ENCODE data around the gene PIK3C3.

PIK3C3 gene

DNA sequence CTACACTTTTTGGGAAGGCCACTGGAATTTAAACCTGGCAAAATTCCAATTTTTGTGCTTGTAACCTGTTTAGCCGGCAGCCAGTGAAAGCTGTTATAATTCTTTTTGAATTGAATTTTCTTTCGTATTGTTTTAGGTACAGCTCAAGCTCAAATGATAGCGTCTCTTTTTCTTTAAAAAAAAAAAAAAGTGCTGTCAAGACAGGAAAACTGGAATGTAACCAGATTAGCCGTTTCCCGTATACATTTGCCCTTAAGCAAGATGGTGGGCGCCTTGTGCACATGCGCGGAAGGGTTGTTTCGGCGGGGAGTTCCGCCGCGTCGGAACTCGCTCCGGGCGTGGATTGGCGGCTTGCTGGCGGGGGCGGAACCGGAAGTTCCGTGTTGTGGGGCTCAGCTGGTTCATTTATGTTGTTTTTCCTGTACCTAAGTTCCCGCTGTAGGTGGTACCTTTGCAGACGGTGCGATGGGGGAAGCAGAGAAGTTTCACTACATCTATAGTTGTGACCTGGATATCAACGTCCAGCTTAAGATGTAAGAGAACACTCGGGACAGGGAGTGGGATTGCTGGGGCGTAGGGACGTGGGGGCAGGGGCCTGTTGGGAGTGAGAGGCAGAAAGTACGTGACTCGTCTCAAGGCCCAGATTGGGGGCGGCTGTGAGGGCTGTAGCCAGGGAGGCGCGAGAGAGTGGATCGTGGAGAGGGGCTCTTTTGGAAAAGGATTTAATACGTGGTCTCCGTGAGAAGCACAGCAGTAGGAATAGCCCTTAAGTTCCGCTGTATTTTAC, at the start of gene PIK3C3:
TSS of gene PIK3C3 (plus strand) at position 408 of the 787 bp plus-strand sequence. CDS start at position 466, 58 bp downstream.
- TF ChIP-seq POLR2A (IDR thresholded peaks at IDR 0.05; ENCODE audit: low read length) (peak; percentile 69), GATA1 (IDR thresholded peaks at IDR 0.05; ENCODE audit: low read depth, low read length) (no peak)
- DNase-seq: peak; percentile 99

DNA sequence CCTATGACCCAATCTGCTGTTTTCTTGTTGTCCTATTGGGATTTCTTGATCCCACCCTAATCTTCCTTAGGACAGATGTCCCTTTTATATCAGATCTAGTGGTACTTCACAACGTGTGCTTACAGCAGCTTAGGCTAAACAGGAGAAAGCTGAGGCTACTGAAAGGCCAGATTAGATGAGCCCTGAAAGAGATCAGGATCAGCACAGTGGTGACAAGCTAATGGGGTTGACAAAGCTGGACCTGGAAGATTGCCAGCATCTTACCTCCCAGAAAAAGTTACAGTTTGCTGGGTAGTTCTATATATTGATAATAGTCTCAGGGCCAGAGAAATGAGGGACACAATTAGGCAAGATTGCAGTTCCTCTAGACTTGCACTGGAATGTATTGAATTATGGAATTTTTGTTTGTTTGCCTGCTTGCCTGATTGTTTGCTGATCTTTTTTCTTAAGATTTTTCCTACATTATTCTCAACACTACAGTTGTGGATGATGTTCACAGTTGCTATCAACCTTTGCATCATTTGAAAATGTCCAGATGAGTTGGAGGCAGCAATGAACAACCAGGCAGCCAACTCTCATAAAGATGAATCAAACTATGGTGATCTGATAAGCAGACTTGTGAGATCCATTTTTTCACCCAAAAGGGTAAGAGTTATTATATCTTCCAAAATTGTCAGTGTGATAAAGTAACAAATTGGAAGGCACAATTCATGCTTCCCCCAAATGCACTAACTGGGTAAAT, 49.1 kb upstream of the PIK3C3 start:
- no peak for TF ChIP-seq POLR2A (IDR thresholded peaks at IDR 0.05; ENCODE audit: low read length)
- no peak for TF ChIP-seq GATA1 (IDR thresholded peaks at IDR 0.05; ENCODE audit: low read depth, low read length)

DNA sequence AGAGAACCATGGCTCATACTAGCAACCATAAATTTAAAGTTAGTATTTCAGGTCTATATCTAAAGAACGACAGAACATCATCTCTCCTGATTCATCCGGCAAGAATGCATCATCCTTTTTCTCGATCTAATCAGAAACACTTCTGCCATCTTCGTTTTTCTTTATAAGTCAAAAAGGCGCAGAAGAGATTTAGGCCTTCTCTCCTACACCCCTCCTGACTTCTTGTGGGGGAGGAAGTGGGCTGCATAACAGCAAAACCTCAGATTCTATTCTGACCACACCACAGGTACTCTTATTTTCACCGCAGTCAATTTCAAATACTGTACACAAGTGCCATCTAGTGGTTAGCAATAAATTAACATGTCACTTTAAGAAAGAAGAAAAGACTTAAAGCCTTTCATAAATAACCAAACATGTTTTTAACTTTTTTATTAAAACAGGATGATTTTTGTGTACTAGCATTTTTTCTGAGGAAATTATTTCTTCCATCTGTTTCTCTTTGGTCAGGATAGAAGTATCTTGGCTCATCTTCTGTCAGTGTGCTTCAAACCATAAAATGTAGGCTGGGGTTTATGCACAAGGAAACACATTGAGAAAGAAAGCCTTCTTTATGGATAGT, 48.4 kb upstream of the PIK3C3 start:
- DNase-seq: peak; percentile 45 to 62
- TF ChIP-seq POLR2A (IDR thresholded peaks at IDR 0.05; ENCODE audit: low read length): no peak
- TF ChIP-seq GATA1 (IDR thresholded peaks at IDR 0.05; ENCODE audit: low read depth, low read length): no peak

More for the DNA sequence above, 49.1 kb upstream of the PIK3C3 start:
- no peak for DNase-seq

DNA sequence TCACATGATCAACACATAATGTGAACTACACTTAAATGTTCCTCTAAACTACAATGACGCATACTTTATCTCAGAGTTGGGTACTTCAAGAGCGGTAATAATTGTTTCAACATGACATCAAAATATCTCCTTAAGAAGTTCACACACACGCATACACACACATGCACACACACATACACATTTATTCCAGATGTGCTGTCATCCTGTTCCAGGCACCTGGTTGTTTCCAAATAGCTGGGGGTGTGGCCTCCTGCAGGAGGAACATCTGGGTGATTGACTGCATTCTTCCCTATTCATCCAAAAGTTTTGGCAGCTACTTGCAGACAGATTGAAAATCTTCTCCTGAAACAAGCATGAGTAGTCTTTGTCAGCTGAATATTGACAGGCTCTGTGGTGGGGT, 37.9 kb upstream of the PIK3C3 start:
- DNase-seq: no peak
- TF ChIP-seq GATA1 (IDR thresholded peaks at IDR 0.05; ENCODE audit: low read depth, low read length): no peak
- no peak for TF ChIP-seq POLR2A (IDR thresholded peaks at IDR 0.05; ENCODE audit: low read length)

DNA sequence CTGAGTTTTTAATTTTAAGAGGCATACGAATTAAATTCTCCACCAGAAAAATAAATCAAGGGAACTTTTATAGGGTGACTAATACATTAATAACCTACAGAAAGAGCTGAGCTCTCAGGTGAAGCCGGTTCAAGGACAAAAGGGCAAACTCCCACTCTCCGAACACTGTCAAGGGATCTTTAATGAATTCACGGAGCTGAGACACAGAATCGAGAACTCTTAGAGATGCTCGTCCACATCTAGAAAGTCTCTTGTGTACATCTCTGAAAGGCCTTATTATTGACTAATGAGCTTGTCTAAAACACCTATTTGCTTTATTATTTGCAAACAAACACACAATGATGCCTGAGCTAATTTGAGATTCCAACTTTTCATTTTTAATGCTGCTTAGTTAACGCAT, 33.3 kb upstream of the PIK3C3 start:
- TF ChIP-seq GATA1 (IDR thresholded peaks at IDR 0.05; ENCODE audit: low read depth, low read length) (no peak), POLR2A (IDR thresholded peaks at IDR 0.05; ENCODE audit: low read length) (no peak)
- DNase-seq: no peak

DNA sequence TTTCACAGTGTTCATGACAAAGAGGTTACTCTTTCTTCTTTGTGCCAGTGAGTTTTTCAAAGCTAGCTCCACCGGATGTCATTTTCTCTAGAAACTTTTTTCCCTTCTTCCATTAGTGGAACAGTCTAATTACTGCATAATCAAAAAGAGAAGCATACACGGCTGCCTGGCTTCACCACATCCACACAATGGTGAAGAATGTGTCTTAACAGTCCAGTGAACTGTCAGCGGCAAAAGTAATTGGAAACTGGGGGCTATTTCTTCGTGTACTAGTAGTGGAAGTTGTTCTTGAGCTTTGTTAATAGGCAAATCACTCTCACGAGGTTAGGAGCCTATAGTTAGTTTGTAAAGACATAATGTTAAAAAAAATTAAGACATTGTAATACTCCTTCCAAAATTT, 32.9 kb upstream of the PIK3C3 start:
- no peak for TF ChIP-seq POLR2A (IDR thresholded peaks at IDR 0.05; ENCODE audit: low read length)
- no peak for TF ChIP-seq GATA1 (IDR thresholded peaks at IDR 0.05; ENCODE audit: low read depth, low read length)
- DNase-seq: no peak

DNA sequence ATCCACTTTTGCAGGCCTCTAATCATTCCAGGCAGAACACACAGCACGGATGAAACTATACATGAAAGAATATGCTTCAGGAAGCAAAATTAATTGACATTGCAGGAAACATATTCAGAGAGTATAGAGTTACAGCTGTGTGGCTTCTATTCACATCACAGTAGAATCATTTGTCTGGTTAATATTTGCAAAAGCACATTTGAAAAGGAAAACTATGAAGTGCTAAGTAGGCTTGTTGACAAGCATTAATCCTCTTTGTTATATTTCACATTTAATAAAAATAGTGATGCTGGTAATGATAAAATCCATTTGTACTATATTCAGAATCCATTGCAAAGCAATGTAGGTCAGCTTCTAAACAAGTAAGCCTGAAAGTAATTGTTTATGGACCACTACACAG, 32.2 kb upstream of the PIK3C3 start:
- DNase-seq: no peak
- no peak for TF ChIP-seq GATA1 (IDR thresholded peaks at IDR 0.05; ENCODE audit: low read depth, low read length)
- no peak for TF ChIP-seq POLR2A (IDR thresholded peaks at IDR 0.05; ENCODE audit: low read length)

DNA sequence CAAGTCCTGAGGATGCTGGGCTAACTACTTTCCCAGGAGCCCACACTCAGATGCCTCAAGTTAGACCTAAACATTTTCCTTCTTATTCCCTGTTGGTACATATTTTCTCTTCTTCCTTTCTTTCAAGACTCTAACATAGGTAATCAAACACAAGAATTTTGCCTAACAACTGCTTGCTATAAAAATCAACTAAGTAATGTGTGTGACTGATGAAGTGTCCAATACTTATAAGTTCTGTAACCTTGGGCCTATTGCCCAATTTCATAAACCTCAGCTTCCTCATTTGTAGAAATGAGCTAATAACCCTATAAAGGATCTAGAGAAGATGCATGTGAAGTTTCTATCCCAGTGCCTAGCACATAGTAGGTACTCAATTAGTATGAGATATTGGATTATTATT, 31.6 kb upstream of the PIK3C3 start:
- TF ChIP-seq POLR2A (IDR thresholded peaks at IDR 0.05; ENCODE audit: low read length) (no peak), GATA1 (IDR thresholded peaks at IDR 0.05; ENCODE audit: low read depth, low read length) (no peak)
- no peak for DNase-seq

DNA sequence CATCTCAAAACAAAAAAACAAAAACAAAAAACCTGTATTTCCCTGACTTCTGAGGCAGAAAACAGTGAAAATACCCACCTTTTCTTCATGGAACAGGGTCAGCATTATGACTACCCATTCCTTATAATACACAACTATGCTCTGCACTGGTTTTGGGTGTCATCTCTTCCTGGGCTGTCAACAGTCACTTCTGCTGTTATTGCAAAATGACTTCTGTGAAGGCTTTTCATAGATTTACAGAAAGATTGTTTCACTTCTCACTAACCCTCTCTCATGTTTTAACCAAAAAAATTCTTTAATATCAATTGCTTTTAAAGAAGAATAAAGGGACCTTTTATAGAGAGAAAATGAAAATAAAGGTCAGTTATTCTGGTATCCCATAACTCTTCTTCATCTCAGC, 26.5 kb upstream of the PIK3C3 start:
- DNase-seq: no peak
- TF ChIP-seq GATA1 (IDR thresholded peaks at IDR 0.05; ENCODE audit: low read depth, low read length) (no peak), POLR2A (IDR thresholded peaks at IDR 0.05; ENCODE audit: low read length) (no peak)

DNA sequence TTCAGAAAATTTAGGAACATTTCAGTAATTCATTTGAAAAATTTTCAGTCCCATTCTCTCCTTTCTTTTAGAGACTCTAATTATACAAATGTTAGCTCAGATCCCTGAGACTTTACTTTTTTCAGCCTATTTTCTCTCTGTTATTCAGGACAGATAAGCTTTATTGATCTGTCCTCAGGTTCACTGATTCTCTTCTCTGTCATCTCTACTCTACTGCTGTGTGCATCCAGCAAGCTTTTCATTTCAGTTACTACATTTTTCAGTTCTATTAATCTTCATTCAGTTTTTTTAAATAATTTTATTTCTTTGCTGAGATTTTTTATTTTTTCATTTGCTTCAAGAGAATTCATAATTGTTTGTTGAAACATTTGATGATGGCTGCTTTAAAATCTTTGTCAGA, 22.1 kb upstream of the PIK3C3 start:
- no peak for TF ChIP-seq GATA1 (IDR thresholded peaks at IDR 0.05; ENCODE audit: low read depth, low read length)
- TF ChIP-seq POLR2A (IDR thresholded peaks at IDR 0.05; ENCODE audit: low read length): no peak
- DNase-seq: no peak

DNA sequence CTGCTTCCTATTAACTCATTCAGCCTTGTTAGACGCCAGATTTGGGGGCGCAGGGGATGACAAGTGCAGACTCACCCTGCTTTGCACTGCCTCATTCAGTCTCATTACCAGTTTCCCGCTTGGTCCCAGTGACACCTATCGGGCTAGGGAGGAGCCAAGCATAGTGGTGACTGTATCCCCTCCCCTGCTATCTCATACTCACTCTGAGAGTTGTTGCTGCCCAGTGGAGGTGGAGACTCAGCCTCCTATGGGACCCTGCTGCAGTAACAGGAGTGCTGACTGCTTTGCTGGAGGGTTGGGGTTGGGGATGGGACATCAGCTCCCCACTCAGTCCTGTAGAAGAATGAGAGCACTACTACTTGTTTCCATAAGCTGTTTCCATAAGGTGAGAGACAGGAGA, 21.3 kb upstream of the PIK3C3 start:
- TF ChIP-seq POLR2A (IDR thresholded peaks at IDR 0.05; ENCODE audit: low read length): no peak
- no peak for TF ChIP-seq GATA1 (IDR thresholded peaks at IDR 0.05; ENCODE audit: low read depth, low read length)
- no peak for DNase-seq

DNA sequence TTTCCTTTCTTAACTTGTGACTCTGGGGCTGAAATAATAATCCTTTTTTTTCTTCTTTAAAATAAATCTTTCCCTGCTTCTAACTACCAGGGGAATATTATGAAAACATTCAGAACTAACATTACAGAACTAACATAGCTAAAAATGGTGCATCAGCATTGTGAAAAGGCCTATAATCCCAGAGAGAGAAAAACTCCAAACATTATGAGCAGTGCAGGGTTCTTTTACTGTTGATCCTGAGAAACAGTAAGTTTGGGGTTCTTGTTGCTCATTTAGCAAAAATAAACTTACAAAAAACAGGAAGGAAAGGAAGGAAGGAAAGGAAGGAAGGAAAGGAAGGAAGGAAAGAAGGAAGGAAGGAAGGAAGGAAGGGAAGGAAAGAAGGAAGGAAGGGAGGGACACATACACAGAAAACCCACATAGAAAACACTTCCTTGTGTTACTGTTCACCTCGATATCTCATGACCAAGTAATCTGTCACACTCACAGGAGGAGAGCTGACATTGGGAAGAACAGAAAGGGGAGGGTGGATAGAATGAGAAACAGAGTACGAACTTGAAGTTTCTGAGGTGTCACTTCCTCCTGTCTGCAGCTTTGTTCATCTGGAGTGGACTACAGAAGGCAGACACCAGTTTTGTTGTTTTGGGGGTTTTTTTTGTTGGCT, 18.4 kb upstream of the PIK3C3 start:
- no peak for TF ChIP-seq POLR2A (IDR thresholded peaks at IDR 0.05; ENCODE audit: low read length)
- TF ChIP-seq GATA1 (IDR thresholded peaks at IDR 0.05; ENCODE audit: low read depth, low read length): no peak
- DNase-seq: no peak

DNA sequence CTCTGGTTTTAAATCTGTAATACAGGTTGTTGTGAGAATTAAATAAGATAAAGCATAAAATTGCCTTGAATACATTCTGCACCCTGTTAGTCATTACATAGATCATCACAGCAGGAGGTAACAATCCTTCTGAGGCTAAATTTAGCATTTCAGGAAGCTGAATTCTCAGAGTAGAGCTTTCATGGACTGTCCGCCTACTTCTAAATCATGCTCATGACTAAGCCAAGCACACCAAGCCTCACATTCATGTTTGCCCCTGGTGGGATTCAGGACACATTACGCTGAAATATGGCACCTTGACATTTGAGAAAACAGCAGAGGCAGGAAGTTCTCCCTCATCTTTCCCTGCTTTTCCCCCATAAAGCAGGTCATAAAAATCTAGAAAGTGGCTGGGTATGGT, 16.6 kb upstream of the PIK3C3 start:
- DNase-seq: no peak
- TF ChIP-seq POLR2A (IDR thresholded peaks at IDR 0.05; ENCODE audit: low read length) (no peak), GATA1 (IDR thresholded peaks at IDR 0.05; ENCODE audit: low read depth, low read length) (no peak)

DNA sequence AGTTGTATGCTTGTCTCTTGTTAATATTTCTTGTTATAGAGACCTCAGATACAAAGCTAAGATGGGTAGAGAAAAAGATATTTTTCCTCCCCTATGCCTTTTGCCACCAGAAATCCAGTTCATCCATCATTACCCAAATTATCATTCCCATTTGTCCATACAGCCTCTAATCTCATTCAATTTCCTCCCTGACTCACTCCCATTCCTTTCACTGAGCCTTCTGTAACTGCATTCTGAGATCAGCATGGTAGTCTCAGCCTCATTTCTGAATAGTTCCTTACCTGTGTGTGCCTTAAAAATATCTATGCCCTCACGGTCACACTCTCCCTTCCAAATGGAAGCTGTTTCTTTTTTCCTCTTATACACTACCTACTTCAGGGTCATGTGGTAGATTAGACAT, 15.7 kb upstream of the PIK3C3 start:
- no peak for DNase-seq
- TF ChIP-seq GATA1 (IDR thresholded peaks at IDR 0.05; ENCODE audit: low read depth, low read length) (no peak), POLR2A (IDR thresholded peaks at IDR 0.05; ENCODE audit: low read length) (no peak)

Measured in erythroblast (primary cell).